ENCODE measurements around the gene MYLIP. TPM values are rescaled to one million over a fixed set of nuclear protein-coding genes. Genes with fewer than 3 reads are reported as not detected.

The MYLIP gene
- total RNA-seq, 2 donors from 2014 or later = 39.6 to 58.1 TPM

- DNase-seq (ENCODE audit: low spot score) = no peak
- no peaks in the 10 kb centered on the region for H3K27me3 ChIP-seq (replicated peaks; ENCODE audit: insufficient read depth)
- TF ChIP-seq POLR2AphosphoS5 (IDR thresholded peaks at IDR 0.05) (no peak), POLR2A (IDR thresholded peaks at IDR 0.05) (no peak), CTCF (IDR thresholded peaks at IDR 0.05) (no peak)
- H3K27ac ChIP-seq = no peak overlapping the region
- intact Hi-C loops (cut with DNase I) = no loop called here
- no peak overlapping the region for H3K4me3 ChIP-seq
- WGBS = 94% methylated on average over 7 of the region's 7 CpGs
- H3K4me1 ChIP-seq (replicated peaks) = no peaks in the 10 kb centered on the region
- no peaks in the 10 kb centered on the region for H3K9me3 ChIP-seq
- H3K36me3 ChIP-seq = peaks cover 4 to 7% of the 10 kb centered on the region in 2 donors
These were observed 21.2 kb downstream of the MYLIP start for GRCh38 chr6:16150098-16150497.

- intact Hi-C loops (cut with DNase I) = no loop called here
- TF ChIP-seq CTCF (IDR thresholded peaks at IDR 0.05) (no peak), POLR2A (IDR thresholded peaks at IDR 0.05) (no peak), POLR2AphosphoS5 (IDR thresholded peaks at IDR 0.05) (no peak)
These were observed 24.4 kb downstream of the MYLIP start for GRCh38 chr6:16153211-16153820.

GRCh38 chr6:16154904-16155303 lies 26.0 kb downstream of the MYLIP start:
- DNase-seq (ENCODE audit: low spot score) = no peak
- H3K27ac ChIP-seq = no peak overlapping the region

More at GRCh38 chr6:16153211-16153820, 24.4 kb downstream of the MYLIP start:
- H3K9me3 ChIP-seq = no peaks in the 10 kb centered on the region
- no peaks in the 10 kb centered on the region for H3K36me3 ChIP-seq
- H3K27ac ChIP-seq = no peak overlapping the region
- DNase-seq (ENCODE audit: low spot score) = no peak
- no peaks in the 10 kb centered on the region for H3K27me3 ChIP-seq (replicated peaks; ENCODE audit: insufficient read depth)
- 78% methylated on average over 9 of the region's 9 CpGs for WGBS
- no peak overlapping the region for H3K4me3 ChIP-seq
- H3K4me1 ChIP-seq (replicated peaks) = no peaks in the 10 kb centered on the region

GRCh38 chr6:16157492-16157891 lies 28.6 kb downstream of the MYLIP start:
- intact Hi-C loops (cut with DNase I) = no loop called here
- no peaks in the 10 kb centered on the region for H3K27me3 ChIP-seq (replicated peaks; ENCODE audit: insufficient read depth)
- 50% methylated on average over 3 of the region's 3 CpGs for WGBS
- no peaks in the 10 kb centered on the region for H3K4me1 ChIP-seq (replicated peaks)
- no peak for TF ChIP-seq POLR2AphosphoS5 (IDR thresholded peaks at IDR 0.05)
- TF ChIP-seq POLR2A (IDR thresholded peaks at IDR 0.05) = no peak
- TF ChIP-seq CTCF (IDR thresholded peaks at IDR 0.05) = no peak
- no peaks in the 10 kb centered on the region for H3K36me3 ChIP-seq
- H3K4me3 ChIP-seq = no peak overlapping the region
- DNase-seq (ENCODE audit: low spot score) = no peak
- no peak overlapping the region for H3K27ac ChIP-seq
- no peaks in the 10 kb centered on the region for H3K9me3 ChIP-seq

More at GRCh38 chr6:16154904-16155303, 26.0 kb downstream of the MYLIP start:
- TF ChIP-seq POLR2AphosphoS5 (IDR thresholded peaks at IDR 0.05) (no peak), CTCF (IDR thresholded peaks at IDR 0.05) (no peak)
- H3K4me1 ChIP-seq (replicated peaks) = no peaks in the 10 kb centered on the region
- no peaks in the 10 kb centered on the region for H3K36me3 ChIP-seq
- no peak overlapping the region for H3K4me3 ChIP-seq
- no peaks in the 10 kb centered on the region for H3K9me3 ChIP-seq
- intact Hi-C loops (cut with DNase I) = no loop called here
- 79% methylated on average over 2 of the region's 2 CpGs for WGBS
- no peaks in the 10 kb centered on the region for H3K27me3 ChIP-seq (replicated peaks; ENCODE audit: insufficient read depth)

- no peaks in the 10 kb centered on the region for H3K9me3 ChIP-seq
- 47% methylated on average over 11 of the region's 11 CpGs for WGBS
- no peak overlapping the region for H3K4me3 ChIP-seq
- no peaks in the 10 kb centered on the region for H3K27me3 ChIP-seq (replicated peaks; ENCODE audit: insufficient read depth)
- H3K4me1 ChIP-seq (replicated peaks) = no peaks in the 10 kb centered on the region
- no peak overlapping the region for H3K27ac ChIP-seq
- intact Hi-C loops (cut with DNase I) = no loop called here
- no peaks in the 10 kb centered on the region for H3K36me3 ChIP-seq
- TF ChIP-seq CTCF (IDR thresholded peaks at IDR 0.05) (no peak), POLR2A (IDR thresholded peaks at IDR 0.05) (no peak), POLR2AphosphoS5 (IDR thresholded peaks at IDR 0.05) (no peak)
- DNase-seq (ENCODE audit: low spot score) = no peak
These were observed 29.0 kb downstream of the MYLIP start for GRCh38 chr6:16157909-16158308.
